GM18526 (cell line): ENCODE results near the gene FAM120B.

Experiments
- POLR2A ChIP-seq: IDR thresholded peaks from 3 replicates; pipeline ENCODE4 v1.6.1; 2011; ENCODE audit not compliant: insufficient read length; ENCODE audit errors: extremely low read depth

Gene FAM120B

GRCh38 chr6:170371080-170371479 is 64.5 kb downstream of the FAM120B start:
- no peak for TF ChIP-seq POLR2A

DNA sequence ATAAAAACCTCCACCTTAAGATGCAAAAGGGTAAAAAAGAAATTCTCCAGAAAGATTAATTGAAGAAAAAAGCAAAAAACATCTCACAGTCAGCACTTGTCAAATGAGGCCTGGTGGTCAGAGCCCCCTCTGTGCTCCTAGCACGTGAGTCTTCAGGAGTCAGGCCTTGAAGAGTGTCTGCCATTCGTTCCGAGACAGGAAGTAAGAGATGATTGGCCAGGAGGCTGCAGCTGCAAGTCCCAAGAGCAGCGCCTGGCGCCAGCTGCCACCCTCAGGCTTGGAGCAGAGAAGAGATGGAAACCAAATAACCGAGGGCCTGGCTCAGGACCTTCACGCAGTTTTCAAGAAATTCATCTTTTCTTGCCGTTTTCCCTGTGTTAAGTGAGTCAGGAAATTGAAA is 65.0 kb downstream of the FAM120B start:
- TF ChIP-seq POLR2A = no peak

DNA sequence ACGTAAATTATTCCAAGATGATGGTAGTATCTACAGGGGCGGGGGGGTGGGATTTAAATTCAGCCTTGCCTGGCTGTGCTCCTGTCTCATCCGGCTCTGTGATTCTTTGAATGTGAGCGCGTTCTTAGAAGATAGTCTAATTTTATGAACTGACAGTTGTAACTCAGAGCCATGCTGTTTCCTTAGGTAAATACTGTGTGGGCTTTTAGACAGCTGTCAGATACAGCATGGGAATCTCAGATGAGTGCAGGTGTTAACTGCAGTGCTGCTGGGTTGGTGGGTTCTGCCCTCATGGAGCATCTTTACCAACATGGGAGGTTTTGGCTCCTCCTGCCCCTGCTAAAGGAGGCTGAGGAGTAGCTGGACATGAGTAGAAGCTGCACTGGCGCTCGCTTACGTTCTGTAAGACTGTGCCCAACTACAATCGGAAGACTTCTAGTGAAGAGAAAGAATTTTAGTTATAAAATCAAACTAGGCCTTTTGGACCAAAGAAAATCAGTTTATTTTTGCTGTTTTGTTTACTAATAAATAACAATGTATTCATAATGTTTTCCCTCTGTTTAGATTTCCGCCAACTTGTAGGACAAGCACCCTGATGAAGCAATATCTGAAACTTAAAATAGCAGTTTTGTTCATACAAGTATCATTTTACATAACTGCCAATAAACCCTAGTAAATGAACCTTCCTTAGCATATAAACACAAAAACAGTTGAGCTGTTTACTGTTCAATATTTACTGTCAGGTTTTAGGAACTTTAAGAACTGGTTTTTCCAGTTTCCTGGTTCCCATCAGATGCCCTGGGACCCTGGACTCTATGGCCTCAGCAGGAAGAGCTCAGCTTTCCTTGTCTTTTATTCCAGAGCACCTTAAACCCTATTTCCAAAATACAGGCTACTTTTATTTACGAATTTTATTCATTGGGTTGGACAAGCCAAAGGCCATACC is 66.1 kb downstream of the FAM120B start:
- no peak for TF ChIP-seq POLR2A

GRCh38 chr6:170374571-170375444 is 68.2 kb downstream of the FAM120B start:
- TF ChIP-seq POLR2A = no peak

DNA sequence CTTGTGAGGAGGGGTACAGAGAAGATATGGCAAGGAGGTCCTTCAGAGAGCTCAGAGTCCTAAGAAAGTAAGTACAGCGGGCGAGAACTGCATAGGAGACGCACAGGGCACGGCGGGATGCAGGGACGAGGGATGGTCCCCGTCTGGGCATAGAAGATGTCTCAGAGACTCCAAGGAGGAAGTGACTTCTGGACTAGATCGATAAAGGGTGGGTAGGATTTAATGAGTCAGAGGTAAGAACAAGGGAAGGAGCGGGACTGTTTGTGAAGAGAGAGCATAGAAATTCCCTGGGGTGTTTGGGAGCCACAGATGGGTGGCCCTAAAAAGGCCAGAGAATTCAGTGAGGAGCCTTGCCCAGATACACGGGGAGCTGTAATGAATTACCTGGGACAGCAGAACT is 69.1 kb downstream of the FAM120B start:
- no peak for TF ChIP-seq POLR2A

- no peak for TF ChIP-seq POLR2A
These were observed 70.0 kb downstream of the FAM120B start for GRCh38 chr6:170376386-170377043.

DNA sequence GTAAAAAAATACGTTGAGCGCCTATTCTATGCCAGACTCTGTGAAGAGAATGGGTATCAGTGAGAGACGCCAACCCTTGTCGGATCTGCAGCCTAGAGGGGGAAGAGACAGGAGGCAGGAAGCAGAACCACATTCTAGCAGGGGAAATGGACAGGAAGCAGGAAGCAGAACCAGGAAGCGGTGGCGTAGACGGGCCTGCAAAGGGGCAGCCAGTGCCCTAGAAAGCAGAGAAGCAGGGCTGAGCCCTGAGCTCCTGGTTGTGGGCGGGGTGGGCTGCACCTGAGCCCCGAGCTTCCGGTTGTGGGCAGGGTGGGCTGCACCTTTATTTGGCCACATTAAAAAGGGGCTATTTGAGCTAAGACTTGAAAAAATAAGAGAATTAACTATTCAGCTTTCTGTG is 71.9 kb downstream of the FAM120B start:
- TF ChIP-seq POLR2A = no peak

GRCh38 chr6:170381562-170381961 is 75.0 kb downstream of the FAM120B start:
- no peak for TF ChIP-seq POLR2A

DNA sequence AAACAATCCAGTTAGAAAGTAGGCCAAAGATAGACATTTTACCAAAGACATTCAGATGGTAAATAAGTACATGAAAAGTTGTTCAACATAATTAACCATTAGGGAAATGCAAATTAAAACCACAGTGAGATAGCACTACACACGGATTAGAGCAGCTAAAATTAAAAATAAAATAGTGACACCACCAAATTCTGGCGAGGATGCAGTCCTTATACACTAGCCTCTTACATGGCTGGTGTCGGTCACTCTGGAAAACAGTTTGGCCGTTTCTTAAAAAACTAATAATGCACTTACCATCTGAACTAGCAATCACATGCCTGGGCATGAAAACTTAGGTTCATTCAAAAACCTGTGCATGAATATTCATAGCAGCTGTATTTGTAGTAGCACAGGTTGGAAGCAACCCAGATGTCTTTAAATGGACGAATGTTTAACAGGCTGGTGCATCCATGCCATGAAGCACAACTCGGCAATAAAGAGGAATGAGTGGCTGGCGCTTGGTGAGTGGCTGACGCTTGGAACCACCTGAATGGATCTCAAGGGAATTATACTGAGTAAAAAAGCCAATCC is 77.0 kb downstream of the FAM120B start:
- TF ChIP-seq POLR2A = no peak

GRCh38 chr6:170385506-170385905 is 78.9 kb downstream of the FAM120B start:
- TF ChIP-seq POLR2A = no peak

DNA sequence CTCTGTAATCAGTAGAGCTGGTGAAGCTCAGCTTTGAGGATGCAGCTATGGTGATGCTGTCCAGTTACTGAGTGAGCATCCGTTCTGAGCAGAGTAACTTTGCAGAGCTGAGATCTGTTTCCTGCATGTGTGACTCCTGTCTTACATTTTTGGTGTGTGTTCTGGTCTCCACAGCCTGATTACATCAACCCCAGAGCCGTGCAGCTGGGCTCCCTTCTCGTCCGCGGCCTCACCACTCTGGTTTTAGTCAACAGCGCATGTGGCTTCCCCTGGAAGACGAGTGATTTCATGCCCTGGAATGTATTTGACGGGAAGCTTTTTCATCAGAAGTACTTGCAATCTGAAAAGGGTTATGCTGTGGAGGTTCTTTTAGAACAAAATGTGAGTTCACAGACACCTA is 81.6 kb downstream of the FAM120B start:
- TF ChIP-seq POLR2A = no peak

DNA sequence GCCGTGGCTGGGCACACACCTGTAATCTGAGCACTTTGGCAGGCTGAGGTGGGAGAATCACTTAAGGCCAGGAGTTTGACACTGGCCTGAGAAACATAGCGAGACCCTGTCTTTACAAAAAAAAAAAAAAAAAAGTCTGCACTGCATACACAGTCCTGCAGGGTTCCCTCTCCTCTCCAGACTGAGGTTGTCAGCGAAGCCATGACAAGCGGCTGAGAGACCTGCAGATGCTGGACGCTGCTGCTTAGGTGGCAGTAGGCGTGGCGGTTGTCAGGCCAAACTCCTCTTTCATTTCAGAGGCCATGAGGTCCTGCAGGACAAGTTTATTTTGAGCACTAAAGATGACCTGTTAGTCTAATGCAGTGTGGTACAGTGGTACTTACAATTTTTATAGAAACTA is 86.5 kb downstream of the FAM120B start:
- TF ChIP-seq POLR2A = no peak

- no peak for TF ChIP-seq POLR2A
These were observed 87.3 kb downstream of the FAM120B start for GRCh38 chr6:170393807-170394399.

DNA sequence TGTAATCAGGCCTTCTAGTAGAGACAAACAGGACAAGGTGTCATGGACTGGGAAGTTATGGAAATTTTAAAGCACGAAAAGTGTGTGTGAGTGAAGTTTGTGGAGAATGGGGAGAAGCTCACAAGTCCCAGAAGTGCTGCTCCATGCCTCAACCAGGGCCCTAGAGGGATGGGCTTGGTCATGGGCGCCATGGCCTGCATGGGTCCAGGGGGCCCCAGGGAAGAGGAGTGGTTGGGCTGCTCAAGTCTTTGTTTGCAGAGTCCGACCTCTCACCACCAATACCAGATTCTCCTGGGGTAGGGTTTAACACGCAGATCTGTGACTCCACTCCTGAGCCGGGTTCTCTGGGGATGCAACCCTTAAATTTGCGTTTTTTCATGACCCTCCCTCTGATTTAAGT is 88.4 kb downstream of the FAM120B start:
- no peak for TF ChIP-seq POLR2A

DNA sequence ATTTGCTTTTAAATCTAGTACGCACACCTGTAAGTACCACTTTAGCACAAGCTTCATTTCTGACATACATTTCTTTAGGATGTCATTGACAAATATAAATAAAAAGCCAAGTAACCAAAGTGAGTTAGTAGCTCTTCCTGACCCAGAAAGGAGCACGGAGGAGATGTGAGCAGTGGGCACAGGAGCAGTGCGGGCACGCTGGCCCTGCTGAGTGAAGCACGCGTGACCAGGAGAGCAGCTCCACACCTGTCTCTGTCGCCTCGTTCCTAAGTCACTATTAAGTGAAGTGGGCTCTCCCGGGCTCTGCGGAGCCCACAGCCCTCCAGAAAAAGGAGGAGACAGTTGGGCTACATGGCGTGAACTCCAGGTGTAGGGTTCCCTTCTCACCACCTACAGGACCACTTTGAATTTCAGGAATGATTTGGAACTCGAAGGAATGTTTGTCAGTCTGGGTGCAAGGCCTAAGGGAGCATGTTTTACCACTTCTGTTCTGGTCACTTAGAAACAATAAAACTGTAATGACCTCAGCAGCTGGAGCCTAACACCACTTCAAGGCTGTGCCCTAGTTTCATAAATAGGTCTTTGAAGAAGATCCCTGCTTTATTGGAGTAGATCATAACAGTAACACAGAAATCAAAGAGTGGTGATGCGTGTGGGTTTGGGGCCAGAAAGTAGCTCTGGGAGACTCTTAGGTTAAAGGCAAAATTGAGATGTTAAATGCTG is 95.9 kb downstream of the FAM120B start:
- TF ChIP-seq POLR2A = no peak

DNA sequence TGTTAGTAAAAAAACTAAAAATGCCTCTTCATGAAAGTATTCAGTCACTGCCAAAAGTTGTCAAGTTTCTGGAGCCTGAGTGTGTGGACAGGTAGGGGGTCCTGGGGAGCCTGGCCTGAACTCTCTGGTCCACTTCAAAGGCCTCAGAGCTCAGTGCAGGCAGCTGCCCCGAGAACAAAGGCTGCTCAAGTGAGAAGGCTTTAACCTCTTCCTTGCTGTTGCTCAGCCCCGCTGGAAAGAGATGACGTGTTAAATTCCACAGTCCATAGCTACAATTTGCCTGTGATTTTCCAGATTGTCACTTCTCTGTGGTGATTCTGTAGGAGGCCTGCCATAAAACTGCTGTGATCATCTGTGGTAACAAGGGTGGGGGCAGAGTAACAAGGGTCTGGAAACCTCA is 96.9 kb downstream of the FAM120B start:
- no peak for TF ChIP-seq POLR2A
